Peyer's patch (tissue), 4 donors: Measurements from ENCODE around the gene SORCS3. TPM values are rescaled to one million over a fixed set of nuclear protein-coding genes. Genes with fewer than 3 reads are reported as not detected.

Experiments
- DNase-seq, 3 donors: peaks; one replicate each; pipeline ENCODE4 v3.0.0-alpha.2; 2017 to 2019
- H3K27ac ChIP-seq, 4 donors: fragments of 200-600 bp; sonication (generic); one replicate each; pipeline ENCODE4 v1.5.1; 2016 to 2019
- H3K27me3 ChIP-seq, 2 donors: fragments of 200-600 bp; sonication (generic); one replicate each; pipeline ENCODE4 v1.5.1; 2019
- H3K36me3 ChIP-seq, 3 donors: fragments of 200-600 bp; sonication (generic); one replicate each; pipeline ENCODE4 v1.5.1; 2016 to 2019
- H3K4me1 ChIP-seq, 4 donors: fragments of 200-600 bp; sonication (generic); one replicate each; pipeline ENCODE4 v1.5.1; 2016 to 2019
- H3K4me3 ChIP-seq, 4 donors: fragments of 200-600 bp; sonication (generic); 1 replicate in 3 of 4; 2 replicates in 1 of 4; pipeline ENCODE4 v1.5.1; 2016 to 2019; ENCODE audit warnings: mild to moderate bottlenecking in 1 of 4
- H3K9me3 ChIP-seq, 4 donors: fragments of 200-600 bp; sonication (generic); one replicate each; pipeline ENCODE4 v1.5.1; 2016 to 2019; ENCODE audit warnings: mild to moderate bottlenecking in 1 of 4
- CTCF ChIP-seq, 6 experiments: fragments of 450-650 bp in 4 of 6; fragments of 200-600 bp in 2 of 6; sonication (generic) in 1 of 6; IDR thresholded peaks; one replicate each; pipeline ENCODE4 v1.5.1; 2017 to 2019; ENCODE audit warnings: antibody characterized with exemption in 6 of 6, mild to moderate bottlenecking in 3 of 6, moderate library complexity in 1 of 6
- POLR2A ChIP-seq, 2 donors: fragments of 450-650 bp; IDR thresholded peaks; one replicate each; pipeline ENCODE4 v1.5.1; 2017; ENCODE audit warnings: antibody characterized with exemption in 2 of 2, mild to moderate bottlenecking in 2 of 2, moderate library complexity in 2 of 2
- total RNA-seq, 4 donors: library from RNA; depleted of rRNA; stranded (reverse); fragments of >200 nt; gene quantifications; one replicate each; pipeline ENCODE4 v1.1.0, GENCODE V29; 2016

SORCS3 gene
- total RNA-seq, 4 donors from 2014 or later = 0.27 to 0.66 TPM; not detected in 2

- Histone ChIP-seq H3K4me3 (no peak overlapping the region), H3K9me3 (no peaks in the 10 kb centered on the region), H3K27ac (no peak overlapping the region), H3K27me3 (no peaks in the 10 kb centered on the region), H3K36me3 (no peaks in the 10 kb centered on the region), H3K4me1 (no peaks in the 10 kb centered on the region)
- DNase-seq = no peak
- TF ChIP-seq CTCF (IDR thresholded peaks at IDR 0.05) = no peak
These were observed 547.8 kb downstream of the SORCS3 start for GRCh38 chr10:105188737-105189462.

GRCh38 chr10:105189463-105189800 is 548.3 kb downstream of the SORCS3 start:
- H3K27ac ChIP-seq = no peak overlapping the region
- DNase-seq = no peak
- H3K36me3 ChIP-seq = no peaks in the 10 kb centered on the region
- TF ChIP-seq POLR2A (IDR thresholded peaks at IDR 0.05) (no peak), CTCF (IDR thresholded peaks at IDR 0.05) (no peak)
- no peaks in the 10 kb centered on the region for H3K4me1 ChIP-seq
- no peaks in the 10 kb centered on the region for H3K9me3 ChIP-seq
- no peaks in the 10 kb centered on the region for H3K27me3 ChIP-seq
- H3K4me3 ChIP-seq = no peak overlapping the region

GRCh38 chr10:105192146-105192545 is 551.1 kb downstream of the SORCS3 start:
- DNase-seq = no peak
- Histone ChIP-seq H3K27me3 (no peaks in the 10 kb centered on the region), H3K4me3 (no peak overlapping the region), H3K36me3 (no peaks in the 10 kb centered on the region), H3K4me1 (no peaks in the 10 kb centered on the region), H3K9me3 (no peaks in the 10 kb centered on the region), H3K27ac (no peak overlapping the region)
- TF ChIP-seq CTCF (IDR thresholded peaks at IDR 0.05) (no peak), POLR2A (IDR thresholded peaks at IDR 0.05) (no peak)

- no peak overlapping the region for H3K27ac ChIP-seq
- H3K9me3 ChIP-seq = no peaks in the 10 kb centered on the region
- no peak for TF ChIP-seq CTCF (IDR thresholded peaks at IDR 0.05)
- no peaks in the 10 kb centered on the region for H3K4me1 ChIP-seq
- DNase-seq = no peak
- no peak overlapping the region for H3K4me3 ChIP-seq
- H3K27me3 ChIP-seq = no peaks in the 10 kb centered on the region
- H3K36me3 ChIP-seq = no peaks in the 10 kb centered on the region
These were observed 551.8 kb downstream of the SORCS3 start for GRCh38 chr10:105192861-105193260.

GRCh38 chr10:105195831-105196230 is 554.7 kb downstream of the SORCS3 start:
- no peaks in the 10 kb centered on the region for H3K36me3 ChIP-seq
- no peak for DNase-seq
- no peaks in the 10 kb centered on the region for H3K4me1 ChIP-seq

More at GRCh38 chr10:105195831-105196230, 554.7 kb downstream of the SORCS3 start:
- TF ChIP-seq POLR2A (IDR thresholded peaks at IDR 0.05) (no peak), CTCF (IDR thresholded peaks at IDR 0.05) (no peak)
- Histone ChIP-seq H3K9me3 (no peaks in the 10 kb centered on the region), H3K27me3 (no peaks in the 10 kb centered on the region), H3K27ac (no peak overlapping the region), H3K4me3 (no peak overlapping the region)
